Left renal cortex interstitium (tissue), 4 donors: ENCODE results near the gene CDK5RAP1. TPM values are rescaled to one million over a fixed set of nuclear protein-coding genes. Genes with fewer than 3 reads are reported as not detected.

Experiments
- DNase-seq, 4 donors: peaks; one replicate each; pipeline ENCODE4 v3.0.0-alpha.2; 2013; ENCODE audit warnings: low read depth in 4 of 4, low spot score in 2 of 4, missing footprints in 1 of 4
- polyA plus RNA-seq, 4 donors: library from polyadenylated mRNA; unstranded; fragments of 120-200 nt; gene quantifications; one replicate each; pipeline ENCODE4 v1.2.1, GENCODE V29; 2013; ENCODE audit not compliant: insufficient read length in 4 of 4

Gene CDK5RAP1
- polyA plus RNA-seq, 4 donors, result 26.6 to 44.1 (median 35.1) TPM

DNA sequence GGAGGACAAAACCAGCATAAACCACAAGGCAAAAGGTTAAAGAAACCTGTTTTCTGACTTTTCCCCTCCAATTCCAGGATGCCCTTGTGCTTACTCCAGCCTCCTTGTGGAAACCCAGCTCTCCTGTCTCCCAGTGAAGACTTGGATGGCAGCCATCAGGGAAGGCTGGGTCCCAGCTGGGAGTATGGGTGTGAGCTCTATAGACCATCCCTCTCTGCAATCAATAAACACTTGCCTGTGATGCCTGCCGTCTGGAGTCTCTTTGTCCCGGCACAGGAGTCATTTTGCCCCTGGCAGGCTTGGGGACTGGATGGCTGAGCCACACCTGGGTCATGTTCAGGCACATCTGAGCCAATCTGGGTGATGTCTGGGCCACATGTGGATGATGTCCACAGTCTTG is 91.7 kb downstream of the CDK5RAP1 start:
- DNase-seq, result no peak

Other genes starting within 250 kb of the CDK5RAP1 start
- not detected for gene BPIFA2, start 233.4 kb downstream of the CDK5RAP1 start, polyA plus RNA-seq
- gene BPIFA3, start 184.2 kb downstream of the CDK5RAP1 start, polyA plus RNA-seq, result not detected
- not detected for gene BPIFA1, start 165.5 kb downstream of the CDK5RAP1 start, polyA plus RNA-seq
- gene BPIFB1, start 118.3 kb downstream of the CDK5RAP1 start, polyA plus RNA-seq, result under 1 TPM in 1 of 4 donors, not detected in 3; 0.13 TPM
- 10 to 100 TPM in 3 of 4 donors, 1 to 10 TPM in 1; 8.6 to 14.3 (median 11.3) TPM for gene SNTA1, start 42.2 kb upstream of the CDK5RAP1 start, polyA plus RNA-seq
- 10 to 100 TPM; 20.6 to 36.3 (median 28.4) TPM for gene CBFA2T2, start 88.6 kb upstream of the CDK5RAP1 start, polyA plus RNA-seq